ENCODE data around the gene HMCES. TPM values are rescaled to one million over a fixed set of nuclear protein-coding genes. Genes with fewer than 3 reads are reported as not detected.

Gene HMCES
- total and polyA plus RNA-seq, 2 of the 13 experiments (the other 11 are each of a cell fraction or from before 2014, with no cell fraction given): 16.1 to 37.5 TPM

- POLR2A ChIA-PET: interaction anchor here (0.9 to 1.6 kb wide), 7 partner anchors 17 to 175 kb away, joined by 3 to 7 read pairs (median 4); partner anchors contain the start of gene COPG1
- in situ Hi-C loops (cut with HindIII; ENCODE audit: extremely low pct_ligation_motif_present, low pct_unique_long_range_greater_than_20kb): no loop called here
- peak overlapping the region; percentile 56 for H3K27ac ChIP-seq (ENCODE audit: extremely low read length, insufficient read depth, low read length)
- no TSS peak for BruUV-seq (replicated peaks)
- H3K9ac ChIP-seq (ENCODE audit: insufficient read depth, low read depth, low read length): peak overlapping the region; percentile 36
- intact Hi-C loops (cut with micrococcal nuclease; ENCODE audit: unreplicated experiment): loop anchor here (5.0 kb wide), 1 partner anchor 47 kb away; the partner anchor contains the start of gene CNBP
- CTCF ChIA-PET (ENCODE audit: low intra/inter-chr PET ratio, low total read pairs): interaction anchor here (2.4 kb wide), 1 partner anchor 17 kb away, joined by 14 read pairs; no protein-coding TSS in a partner anchor
- no peaks in the 10 kb centered on the region for H3K79me2 ChIP-seq (ENCODE audit: insufficient read depth, low read length)
- ATAC-seq: peak; percentile 73
- FAIRE-seq: peak; percentile 88
- peak overlapping the region; percentile 9 to 47 (median 25); a peak in 5 of 6 replicates for H3K4me3 ChIP-seq (replicated peaks in 1 of 3; ENCODE audit: insufficient read depth in 1 of 3, low read depth in 2 of 3, low read length in 3 of 3)
- WGBS (ENCODE audit: low lambda C conversion rate): 50% methylated on average over 10 of the region's 11 CpGs
- H3K36me3 ChIP-seq (replicated peaks in 1 of 2; ENCODE audit: control insufficient read depth in 1 of 2, insufficient read depth in 2 of 2, low read length in 2 of 2): no peaks in the 10 kb centered on the region
- no peaks in the 10 kb centered on the region for H3K9me3 ChIP-seq (ENCODE audit: low read length)
- H4K20me1 ChIP-seq (ENCODE audit: insufficient read depth, low read length): no peaks in the 10 kb centered on the region
- peak; percentile 77 for DNase-seq (ENCODE audit: low spot score)
- no peaks in the 10 kb centered on the region for H3K27me3 ChIP-seq (ENCODE audit: control insufficient read depth in 1 of 2, insufficient read depth in 2 of 2, low read length in 2 of 2)
- H3K4me2 ChIP-seq (ENCODE audit: low read depth, low read length): peak overlapping the region; percentile 66
- peak overlapping the region; percentile 85 for H2AFZ ChIP-seq (ENCODE audit: low read length)
- H3K4me1 ChIP-seq (ENCODE audit: insufficient read depth, low read length): peaks cover 69% of the 10 kb centered on the region
- no peak for TF ChIP-seq MTF2 (CRISPR knock-in tag; IDR thresholded peaks at IDR 0.05; ENCODE audit: borderline replicate concordance)
- peak; percentile 28; the same call in 1 of the 2 replicates for TF ChIP-seq GABPB1 (CRISPR knock-in tag; IDR thresholded peaks at IDR 0.05)
- TF ChIP-seq PBX3 (CRISPR knock-in tag; IDR thresholded peaks at IDR 0.05; ENCODE audit: borderline replicate concordance): no peak
- no peak for TF ChIP-seq IKZF5 (CRISPR knock-in tag; IDR thresholded peaks at IDR 0.05)
- TF ChIP-seq CENPBD1 (CRISPR knock-in tag; IDR thresholded peaks at IDR 0.05; ENCODE audit: borderline replicate concordance, low read depth): no peak
- TF ChIP-seq SMC3 (IDR thresholded peaks at IDR 0.05; ENCODE audit: low read length): peak; percentile 25; the same call in 1 of the 2 replicates
- no peak for TF ChIP-seq MIXL1 (CRISPR knock-in tag; IDR thresholded peaks at IDR 0.05)
- no peak for TF ChIP-seq TFDP1 (CRISPR knock-in tag; IDR thresholded peaks at IDR 0.05; ENCODE audit: borderline replicate concordance)
- TF ChIP-seq IRF9 (CRISPR knock-in tag; IDR thresholded peaks at IDR 0.05; ENCODE audit: borderline replicate concordance): no peak
- TF ChIP-seq ZFY (CRISPR knock-in tag; IDR thresholded peaks at IDR 0.05): 0 out of 2 replicates have a peak, but pooled peaks have one; percentile 17
- TF ChIP-seq ZNF557 (CRISPR knock-in tag; IDR thresholded peaks at IDR 0.05): no peak
- TF ChIP-seq ZSCAN5A (CRISPR knock-in tag; IDR thresholded peaks at IDR 0.05; ENCODE audit: borderline replicate concordance): no peak
- TF ChIP-seq DMTF1 (CRISPR knock-in tag; IDR thresholded peaks at IDR 0.05): no peak
- no peak for TF ChIP-seq ZSCAN22 (CRISPR knock-in tag; IDR thresholded peaks at IDR 0.05)
Observed at GRCh38 chr3:129228891-129229585, 49.6 kb upstream of the HMCES start.
